ENCODE data around the gene STXBP4. TPM values are rescaled to one million over a fixed set of nuclear protein-coding genes. Genes with fewer than 3 reads are reported as not detected.

Gene STXBP4
- polyA plus RNA-seq, 4 donors, result 13.8 to 20.6 (median 18.8) TPM

- DNase-seq (ENCODE audit: low read depth in 4 of 4, low spot score in 2 of 4), result no peak
Measured at GRCh38 chr17:55110521-55110920, 142.0 kb downstream of the STXBP4 start.

GRCh38 chr17:55114283-55114682 is 145.7 kb downstream of the STXBP4 start:
- DNase-seq (ENCODE audit: low read depth in 4 of 4, low spot score in 2 of 4), result no peak

- DNase-seq (ENCODE audit: low read depth in 4 of 4, low spot score in 2 of 4), result no peak
Measured at GRCh38 chr17:55116440-55116914, 147.9 kb downstream of the STXBP4 start.

GRCh38 chr17:55117164-55117563 is 148.6 kb downstream of the STXBP4 start:
- no peak for DNase-seq (ENCODE audit: low read depth in 4 of 4, low spot score in 2 of 4)

GRCh38 chr17:55120651-55121050 is 152.1 kb downstream of the STXBP4 start:
- DNase-seq (ENCODE audit: low read depth in 4 of 4, low spot score in 2 of 4), result no peak

GRCh38 chr17:55121268-55121667 is 152.7 kb downstream of the STXBP4 start:
- DNase-seq (ENCODE audit: low read depth in 4 of 4, low spot score in 2 of 4), result no peak

GRCh38 chr17:55122114-55122513 is 153.5 kb downstream of the STXBP4 start:
- no peak for DNase-seq (ENCODE audit: low read depth in 4 of 4, low spot score in 2 of 4)

GRCh38 chr17:55124730-55125360 is 156.3 kb downstream of the STXBP4 start:
- DNase-seq (ENCODE audit: low read depth in 4 of 4, low spot score in 2 of 4), result no peak

GRCh38 chr17:55133583-55133982 is 165.0 kb downstream of the STXBP4 start:
- DNase-seq (ENCODE audit: low read depth in 4 of 4, low spot score in 2 of 4), result no peak

GRCh38 chr17:55134486-55135157 is 166.1 kb downstream of the STXBP4 start:
- no peak for DNase-seq (ENCODE audit: low read depth in 4 of 4, low spot score in 2 of 4)

GRCh38 chr17:55140809-55141208 is 172.2 kb downstream of the STXBP4 start:
- no peak for DNase-seq (ENCODE audit: low read depth in 4 of 4, low spot score in 2 of 4)

- no peak for DNase-seq (ENCODE audit: low read depth in 4 of 4, low spot score in 2 of 4)
Measured at GRCh38 chr17:55144518-55144917, 176.0 kb downstream of the STXBP4 start.

GRCh38 chr17:55149485-55149884 is 180.9 kb downstream of the STXBP4 start:
- DNase-seq (ENCODE audit: low read depth in 4 of 4, low spot score in 2 of 4), result no peak

GRCh38 chr17:55152236-55152635 is 183.7 kb downstream of the STXBP4 start:
- no peak for DNase-seq (ENCODE audit: low read depth in 4 of 4, low spot score in 2 of 4)

GRCh38 chr17:55154101-55154500 is 185.5 kb downstream of the STXBP4 start:
- DNase-seq (ENCODE audit: low read depth in 4 of 4, low spot score in 2 of 4), result no peak

- DNase-seq (ENCODE audit: low read depth in 4 of 4, low spot score in 2 of 4), result no peak
Measured at GRCh38 chr17:55155856-55156560, 187.4 kb downstream of the STXBP4 start.

GRCh38 chr17:55157165-55157564 is 188.6 kb downstream of the STXBP4 start:
- DNase-seq (ENCODE audit: low read depth in 4 of 4, low spot score in 2 of 4), result peak in 1 of 4 donors; percentile 34

- DNase-seq (ENCODE audit: low read depth in 4 of 4, low spot score in 2 of 4), result no peak
Measured at GRCh38 chr17:55158439-55158838, 189.9 kb downstream of the STXBP4 start.

GRCh38 chr17:55159251-55159650 is 190.7 kb downstream of the STXBP4 start:
- DNase-seq (ENCODE audit: low read depth in 4 of 4, low spot score in 2 of 4), result no peak

GRCh38 chr17:55160501-55160900 is 191.9 kb downstream of the STXBP4 start:
- no peak for DNase-seq (ENCODE audit: low read depth in 4 of 4, low spot score in 2 of 4)

- no peak for DNase-seq (ENCODE audit: low read depth in 4 of 4, low spot score in 2 of 4)
Measured at GRCh38 chr17:55161935-55162555, 193.5 kb downstream of the STXBP4 start.

All from left renal cortex interstitium (tissue), 4 donors.